Measurements from ENCODE around the gene VWA5B2.
A peak's percentile ranks its signal among the peaks of the same experiment; 100 is the strongest.

VWA5B2 gene

DNA sequence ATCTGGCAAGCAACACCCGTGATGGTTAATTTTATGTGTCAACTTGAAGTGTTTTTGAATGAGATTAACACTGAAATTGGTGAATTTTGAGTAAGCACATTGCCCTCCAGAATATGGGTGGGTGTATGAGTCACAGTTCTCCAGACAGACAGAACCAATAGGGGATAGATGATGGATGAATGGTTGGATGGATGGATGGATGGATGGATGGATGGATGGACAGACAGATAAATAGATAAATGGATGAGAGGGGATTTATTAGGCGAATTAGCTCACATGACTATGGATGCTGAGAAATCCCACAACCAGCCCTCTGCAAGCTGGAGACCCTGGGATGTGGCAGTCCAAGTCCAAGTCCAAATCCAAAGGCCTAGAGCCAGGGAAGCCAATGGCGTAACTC is 5.4 kb upstream of the VWA5B2 start:
- DNase-seq (ENCODE audit: low read depth): no peak

DNA sequence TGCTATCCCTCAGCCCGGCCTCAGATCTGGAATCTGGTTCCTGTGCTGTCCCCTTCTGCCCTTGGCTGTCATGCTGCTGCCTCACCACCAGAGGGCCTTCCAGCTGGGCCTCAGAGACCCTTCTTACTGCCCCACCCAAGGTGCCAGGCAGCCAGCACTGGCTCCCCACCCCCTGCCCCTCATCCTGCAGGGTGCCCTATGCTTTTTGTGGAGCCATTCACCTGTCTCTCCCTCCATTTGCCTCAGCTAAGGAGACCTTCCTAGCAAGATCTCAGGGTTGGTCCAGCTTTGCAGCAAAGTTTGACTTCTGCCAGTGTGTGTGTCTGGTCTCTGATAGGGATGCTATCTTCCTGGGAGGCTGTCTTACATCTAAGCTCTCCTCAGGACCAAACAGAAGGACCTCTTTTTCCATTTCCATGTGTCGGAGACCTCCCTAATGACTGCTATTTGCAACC is 1.9 kb upstream of the VWA5B2 start:
- DNase-seq (ENCODE audit: low read depth): no peak

DNA sequence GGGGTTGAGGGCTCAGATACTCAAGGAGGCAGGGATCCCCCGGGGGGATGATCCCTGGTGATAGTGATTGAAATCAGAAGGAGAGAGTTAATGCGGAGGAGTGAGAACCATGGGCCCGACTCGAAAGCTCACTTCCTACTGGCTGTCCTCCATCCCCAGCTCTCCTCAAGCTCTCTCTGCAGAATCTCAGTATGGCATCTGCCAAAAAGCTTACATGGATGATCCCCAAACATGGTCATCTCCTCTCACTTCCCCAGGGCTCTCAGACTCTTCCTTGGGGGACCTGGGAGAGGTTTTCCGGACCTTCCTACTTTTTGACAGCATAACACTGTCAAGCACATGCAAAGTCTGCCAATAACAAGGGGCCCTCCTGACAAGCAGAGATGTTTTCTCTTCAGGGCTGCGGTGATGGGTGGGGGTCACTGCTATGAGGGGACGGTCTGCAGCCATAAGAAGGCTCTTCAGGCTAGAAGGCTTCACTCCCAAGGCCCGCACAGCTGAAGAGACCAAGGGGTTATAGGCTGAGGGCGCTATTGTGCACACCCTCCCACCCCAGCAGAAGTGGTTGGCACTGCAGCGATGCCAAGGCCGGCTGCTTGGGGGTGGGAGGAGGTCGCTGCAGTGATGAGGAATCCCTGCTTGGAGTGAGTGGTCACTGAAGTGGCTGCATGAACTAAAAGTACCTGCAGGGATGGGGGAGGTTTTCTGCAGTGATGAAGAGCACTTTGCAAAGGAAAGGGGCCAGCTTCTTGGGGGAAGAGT is 828 bp upstream of the VWA5B2 start:
- no peak for DNase-seq (ENCODE audit: low read depth)

DNA sequence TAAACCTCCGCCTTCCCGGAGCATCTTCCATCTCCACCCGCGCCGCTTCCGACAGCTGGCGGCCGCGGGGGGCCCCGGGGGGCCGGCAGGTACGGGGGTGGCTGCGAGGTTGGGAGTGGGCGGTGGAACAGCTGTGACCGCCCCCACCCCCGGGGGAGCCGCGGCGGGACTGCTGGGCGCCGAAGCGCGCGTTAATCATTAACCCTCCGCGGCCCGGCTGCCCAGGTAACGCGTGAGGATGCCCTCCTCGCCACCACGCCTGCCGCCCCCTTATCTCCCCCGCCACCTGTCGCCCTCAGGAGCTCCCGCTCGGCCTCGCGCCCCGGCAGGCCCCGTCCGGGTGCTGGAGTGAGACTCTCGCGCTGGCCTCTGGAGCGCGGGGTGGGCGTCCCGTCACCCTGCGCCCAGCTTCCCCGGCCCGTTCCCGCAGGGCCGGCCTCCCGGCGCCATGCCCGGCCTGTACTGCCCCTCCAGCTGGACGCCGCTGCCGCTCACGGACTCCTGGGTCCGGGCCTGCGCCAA is 757 bp downstream of the VWA5B2 start:
- DNase-seq (ENCODE audit: low read depth): no peak

DNA sequence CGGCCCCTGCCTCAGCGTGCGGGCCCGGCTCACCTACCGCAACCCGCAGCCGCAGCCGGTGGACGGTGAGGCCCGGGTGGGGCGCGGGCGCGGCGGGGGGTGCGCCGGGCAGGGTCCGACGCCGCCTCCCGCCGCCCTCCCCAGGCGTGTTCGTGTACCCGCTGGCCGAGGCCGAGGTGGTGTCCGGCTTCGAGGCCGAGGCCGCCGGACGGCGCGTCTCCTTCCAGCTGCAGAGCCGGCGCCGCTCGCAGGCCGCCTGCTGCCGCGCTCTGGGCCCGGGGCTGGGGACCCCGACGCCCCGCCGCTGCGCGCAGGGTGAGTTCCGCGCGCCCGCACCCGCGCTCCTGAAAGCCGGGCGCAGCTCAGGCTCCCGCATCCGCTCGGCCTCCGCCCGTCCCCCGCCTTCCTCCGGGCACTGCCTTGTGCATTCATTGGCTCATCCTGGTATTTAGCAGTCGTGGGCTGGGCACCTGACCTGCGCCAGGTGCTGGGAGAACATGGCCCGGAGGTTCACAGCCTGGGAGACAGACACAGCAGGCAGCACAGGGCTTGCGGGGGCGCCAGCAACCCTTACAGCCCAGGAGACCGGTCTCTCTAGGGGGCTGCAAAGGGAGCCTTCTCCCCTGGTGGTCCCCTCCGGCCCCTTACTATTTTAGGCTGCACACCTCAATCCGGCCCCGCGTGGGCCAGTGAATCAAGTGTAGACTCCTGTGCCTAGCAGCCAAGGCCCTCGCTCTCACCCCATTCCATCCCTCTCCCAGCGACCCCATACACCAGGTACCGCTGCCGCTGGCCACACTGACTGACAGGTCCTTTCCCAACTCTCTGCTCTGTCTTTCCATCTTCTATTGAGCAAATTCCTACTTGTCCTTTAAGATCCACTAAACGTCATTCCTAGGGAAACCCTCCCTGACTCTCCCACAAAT is 1.5 kb downstream of the VWA5B2 start:
- no peak for DNase-seq (ENCODE audit: low read depth)

DNA sequence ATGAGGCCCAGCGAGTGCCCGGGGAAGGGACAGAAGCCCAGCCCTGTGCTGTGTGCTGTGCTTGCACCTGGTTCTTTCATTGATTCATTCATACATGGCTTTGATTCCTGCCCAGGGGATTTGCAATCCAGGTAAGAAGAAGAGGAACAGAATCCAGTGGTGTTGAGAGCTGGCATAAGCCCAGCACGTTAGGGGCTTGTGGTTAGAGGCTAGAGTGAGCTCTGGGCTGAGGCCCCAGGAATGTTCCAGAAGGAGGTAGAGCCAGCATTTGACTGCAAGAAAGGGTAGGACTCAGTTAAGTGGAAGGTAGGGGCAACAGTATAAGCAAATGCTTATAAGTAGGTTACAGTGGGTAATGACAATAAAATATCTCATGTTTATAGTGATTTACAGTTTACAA is 2.3 kb downstream of the VWA5B2 start:
- DNase-seq (ENCODE audit: low read depth): no peak

DNA sequence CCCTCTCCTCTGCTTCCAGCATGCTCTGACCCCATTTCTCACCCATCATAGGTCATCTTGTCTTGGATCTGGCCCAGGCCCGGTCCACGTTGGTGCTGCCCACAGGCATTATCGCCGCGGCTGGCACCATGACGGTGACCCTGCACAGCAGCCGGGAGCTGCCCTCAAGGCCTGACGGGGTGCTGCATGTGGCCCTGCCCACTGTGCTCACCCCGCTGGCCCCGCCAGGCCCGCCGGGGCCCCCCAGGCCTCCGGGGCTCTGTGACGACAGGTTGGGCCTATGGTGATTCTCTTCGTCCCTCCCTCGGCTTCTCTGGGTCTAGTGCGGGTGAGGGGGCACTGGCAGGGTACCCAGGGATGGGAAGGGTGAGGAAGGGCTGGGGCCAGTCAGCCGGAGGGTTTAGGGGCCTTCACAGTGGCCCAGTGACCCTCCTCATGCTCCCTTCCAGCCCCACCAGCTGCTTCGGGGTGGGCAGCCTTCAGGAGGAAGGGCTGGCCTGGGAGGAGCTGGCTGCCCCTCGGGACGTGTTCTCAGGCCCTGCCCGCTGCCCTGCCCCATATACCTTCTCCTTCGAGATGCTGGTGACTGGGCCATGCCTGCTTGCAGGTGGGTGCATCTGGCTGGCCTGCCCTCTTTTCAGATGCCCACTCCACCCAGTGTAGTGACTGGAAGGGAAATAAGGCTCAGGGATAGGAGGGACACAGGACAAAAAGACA is 3.9 kb downstream of the VWA5B2 start:
- DNase-seq (ENCODE audit: low read depth): no peak

DNA sequence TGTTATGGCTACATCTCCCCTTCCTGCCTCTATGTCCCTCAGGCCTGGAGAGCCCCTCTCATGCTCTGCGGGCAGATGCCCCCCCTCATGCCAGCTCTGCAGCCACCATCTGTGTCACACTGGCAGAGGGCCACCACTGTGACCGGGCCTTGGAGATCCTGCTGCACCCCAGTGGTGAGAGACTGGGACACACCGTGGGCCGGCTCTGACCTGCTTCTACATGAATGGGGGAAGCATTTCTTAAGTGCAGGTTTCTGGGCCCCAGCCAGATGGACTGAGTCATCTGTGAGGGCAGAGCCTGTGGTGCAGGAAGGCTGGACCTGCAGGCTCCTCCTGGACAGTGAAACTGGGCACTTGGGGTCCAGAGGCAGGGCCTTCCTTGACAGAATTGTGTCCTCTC is 4.8 kb downstream of the VWA5B2 start:
- DNase-seq (ENCODE audit: low read depth): peak; percentile 38

DNA sequence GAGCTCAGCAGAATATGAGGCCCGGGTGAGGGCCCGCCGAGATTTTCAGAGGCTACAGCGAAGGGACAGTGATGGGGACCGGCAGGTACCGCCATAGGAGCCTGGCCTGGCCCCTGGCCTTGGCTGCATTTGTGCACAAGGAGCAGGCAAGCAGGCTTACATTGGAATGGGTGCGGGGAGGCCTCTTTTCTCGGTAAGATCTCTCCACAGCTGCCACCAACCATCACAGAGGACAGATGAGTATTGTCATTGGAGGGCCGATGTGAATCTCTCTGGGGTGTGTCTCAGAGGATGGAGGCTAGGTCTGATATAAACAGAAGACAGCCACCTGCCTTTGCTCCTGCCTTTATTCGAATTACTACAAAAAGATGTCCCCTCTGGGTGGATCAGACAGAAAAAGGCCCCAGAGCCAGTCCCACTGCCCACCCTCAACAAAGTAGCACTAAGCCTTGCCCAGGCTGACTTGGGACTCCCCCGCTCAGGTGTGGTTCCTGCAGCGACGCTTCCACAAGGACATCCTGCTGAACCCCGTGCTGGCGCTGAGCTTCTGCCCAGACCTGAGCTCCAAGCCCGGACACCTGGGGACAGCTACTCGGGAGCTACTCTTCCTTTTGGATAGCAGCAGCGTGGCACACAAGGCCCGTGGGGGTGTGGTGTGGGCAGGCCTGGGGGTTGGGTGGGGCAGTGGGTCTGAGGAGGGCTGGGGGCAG is 5.4 kb downstream of the VWA5B2 start:
- no peak for DNase-seq (ENCODE audit: low read depth)

DNA sequence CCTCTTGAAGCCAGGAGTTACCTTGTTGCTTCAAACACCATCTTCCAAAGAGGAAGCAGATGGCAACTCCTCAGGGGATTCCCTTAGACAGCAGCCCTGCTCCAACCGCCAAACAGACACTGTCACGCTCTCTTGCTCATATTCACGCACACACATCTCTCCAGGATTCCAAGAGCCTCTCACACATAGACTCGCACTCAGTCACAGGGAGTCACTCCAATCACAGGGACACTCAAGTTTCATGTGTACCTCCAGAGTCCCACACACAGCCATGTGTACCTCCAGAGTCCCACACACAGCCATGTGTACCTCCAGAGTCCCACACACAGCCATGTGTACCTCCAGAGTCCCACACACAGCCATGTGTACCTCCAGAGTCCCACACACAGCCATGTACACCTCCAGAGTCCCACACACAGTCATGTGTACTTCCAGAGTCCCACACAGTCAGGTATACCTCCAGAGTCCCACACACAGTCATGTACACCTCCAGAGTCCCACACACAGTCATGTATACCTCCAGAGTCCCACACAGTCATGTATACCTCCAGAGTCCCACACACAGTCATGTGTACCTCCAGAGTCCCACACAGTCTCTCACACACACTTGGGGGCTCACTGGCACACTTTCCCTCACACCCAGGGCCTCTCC is 6.1 kb downstream of the VWA5B2 start:
- DNase-seq (ENCODE audit: low read depth): no peak

DNA sequence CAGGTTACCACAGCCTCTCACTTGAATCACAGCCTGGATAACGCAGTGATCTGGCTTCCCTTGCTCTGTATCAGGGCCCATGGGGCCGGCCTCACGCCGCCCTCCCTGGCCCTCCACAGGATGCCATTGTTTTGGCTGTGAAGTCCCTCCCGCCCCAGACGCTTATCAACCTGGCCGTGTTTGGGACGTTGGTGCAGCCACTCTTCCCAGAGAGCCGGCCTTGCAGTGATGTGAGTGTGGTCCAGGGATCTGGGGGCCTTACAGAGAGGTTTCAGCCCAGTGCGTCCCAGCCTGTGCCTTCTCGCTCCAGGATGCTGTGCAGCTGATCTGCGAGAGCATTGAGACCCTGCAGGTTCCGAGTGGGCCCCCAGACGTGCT is 6.6 kb downstream of the VWA5B2 start:
- DNase-seq (ENCODE audit: low read depth): no peak

DNA sequence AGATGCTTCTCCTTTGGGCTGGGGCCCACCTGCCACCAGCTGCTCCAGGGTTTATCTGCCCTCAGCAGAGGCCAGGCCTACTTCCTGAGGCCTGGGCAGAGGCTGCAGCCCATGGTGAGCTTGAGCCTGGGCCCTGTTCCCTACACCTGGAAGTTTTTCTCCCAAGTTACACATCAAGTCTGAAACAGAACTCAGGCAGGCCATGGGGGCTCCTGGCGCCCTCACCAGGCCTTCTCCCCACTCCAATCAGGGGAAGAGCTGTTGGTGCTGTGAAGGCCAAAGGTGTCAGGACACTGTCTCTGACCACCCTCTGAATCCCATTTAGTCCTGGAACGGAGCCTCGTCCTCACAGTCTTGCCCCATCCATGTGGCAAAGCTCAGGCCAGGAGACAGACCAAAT is 7.3 kb downstream of the VWA5B2 start:
- DNase-seq (ENCODE audit: low read depth): no peak

DNA sequence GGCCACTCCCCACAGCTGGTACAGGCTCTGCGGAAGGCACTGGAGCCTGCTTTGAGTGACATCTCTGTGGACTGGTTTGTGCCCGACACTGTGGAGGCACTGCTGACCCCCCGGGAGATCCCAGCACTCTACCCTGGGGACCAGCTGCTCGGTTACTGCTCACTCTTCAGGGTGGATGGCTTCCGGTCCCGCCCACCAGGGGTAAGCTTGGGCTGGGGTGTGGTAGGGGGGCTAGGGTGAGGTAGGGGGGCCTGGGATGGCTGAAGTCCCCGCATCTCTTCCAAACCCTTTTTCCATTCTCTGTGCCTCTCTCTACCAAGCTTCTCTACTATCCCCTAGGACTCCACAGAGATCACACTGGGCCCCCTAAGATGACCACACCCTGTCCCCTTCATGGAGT is 7.8 kb downstream of the VWA5B2 start:
- no peak for DNase-seq (ENCODE audit: low read depth)

DNA sequence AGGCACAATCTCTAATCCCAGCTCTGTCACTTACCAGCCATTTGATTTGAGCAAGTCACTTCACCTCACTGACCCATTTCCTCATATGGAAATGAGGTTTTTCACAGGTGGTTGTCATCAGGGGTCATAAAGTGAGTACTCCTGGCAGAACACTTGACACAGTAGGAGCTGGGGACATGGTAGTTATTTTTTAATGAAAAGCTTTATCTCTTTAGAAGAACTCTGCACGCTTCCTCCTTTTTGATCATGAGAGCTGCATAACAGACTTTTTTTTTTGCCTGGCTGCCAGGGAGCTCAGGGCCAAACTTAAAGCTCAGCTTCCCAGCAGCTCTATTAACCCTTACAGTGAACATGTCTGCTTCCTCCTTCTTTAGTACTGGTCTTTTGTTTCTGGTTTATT is 8.4 kb downstream of the VWA5B2 start:
- DNase-seq (ENCODE audit: low read depth): no peak

DNA sequence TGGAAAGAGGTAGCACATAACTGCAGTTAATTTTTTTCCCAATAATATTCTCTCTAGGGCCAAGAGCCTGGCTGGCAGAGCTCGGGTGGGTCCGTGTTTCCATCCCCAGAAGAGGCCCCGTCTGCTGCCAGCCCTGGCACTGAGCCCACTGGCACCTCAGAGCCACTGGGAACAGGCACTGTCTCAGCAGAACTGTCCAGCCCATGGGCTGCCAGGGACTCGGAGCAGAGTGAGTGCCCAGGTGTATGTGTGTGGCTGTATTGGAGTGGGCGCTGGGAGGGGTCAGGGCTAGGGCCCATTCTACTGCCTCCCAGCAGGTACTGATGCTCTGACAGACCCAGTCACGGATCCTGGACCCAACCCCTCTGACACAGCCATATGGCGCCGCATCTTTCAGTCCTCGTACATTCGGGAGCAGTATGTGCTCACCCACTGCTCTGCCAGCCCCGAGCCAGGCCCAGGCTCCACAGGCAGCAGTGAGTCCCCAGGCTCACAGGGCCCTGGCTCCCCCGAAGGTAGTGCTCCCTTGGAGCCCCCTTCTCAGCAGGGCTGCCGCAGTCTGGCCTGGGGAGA is 8.9 kb downstream of the VWA5B2 start:
- no peak for DNase-seq (ENCODE audit: low read depth)

DNA sequence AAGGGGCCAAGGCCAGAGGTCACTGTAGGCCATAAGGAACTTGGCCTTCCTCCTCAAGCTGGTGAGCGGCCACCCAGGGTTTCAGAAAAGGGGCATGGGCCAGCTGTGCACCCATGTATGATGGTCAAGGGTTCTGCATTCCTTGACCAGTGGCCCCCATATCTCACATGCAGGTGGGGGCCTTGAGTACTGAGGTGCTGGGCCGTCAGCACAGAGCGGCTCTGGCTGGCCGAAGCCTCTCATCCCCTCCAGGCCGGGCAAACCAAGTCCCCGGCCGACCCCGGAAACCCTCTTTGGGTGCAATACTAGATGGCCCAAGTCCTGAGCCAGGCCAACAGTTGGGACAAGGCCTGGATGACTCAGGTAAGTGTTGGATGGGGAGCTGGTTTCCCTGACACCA is 9.8 kb downstream of the VWA5B2 start:
- DNase-seq (ENCODE audit: low read depth): no peak

DNA sequence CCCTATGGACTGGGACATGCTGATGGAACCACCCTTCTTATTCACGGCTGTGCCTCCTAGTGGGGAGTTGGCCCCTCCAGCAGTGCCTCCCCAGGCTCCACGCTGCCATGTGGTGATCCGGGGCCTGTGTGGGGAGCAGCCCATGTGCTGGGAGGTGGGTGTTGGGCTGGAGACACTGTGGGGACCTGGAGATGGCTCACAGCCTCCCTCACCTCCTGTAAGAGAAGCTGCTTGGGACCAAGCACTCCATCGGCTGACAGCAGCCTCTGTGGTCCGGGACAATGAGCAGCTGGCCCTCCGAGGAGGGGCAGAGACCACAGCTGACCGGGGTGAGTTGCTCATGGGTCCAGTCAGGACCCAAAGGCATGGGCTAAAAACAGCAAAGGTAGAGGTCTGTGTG is 10.3 kb downstream of the VWA5B2 start:
- no peak for DNase-seq (ENCODE audit: low read depth)

DNA sequence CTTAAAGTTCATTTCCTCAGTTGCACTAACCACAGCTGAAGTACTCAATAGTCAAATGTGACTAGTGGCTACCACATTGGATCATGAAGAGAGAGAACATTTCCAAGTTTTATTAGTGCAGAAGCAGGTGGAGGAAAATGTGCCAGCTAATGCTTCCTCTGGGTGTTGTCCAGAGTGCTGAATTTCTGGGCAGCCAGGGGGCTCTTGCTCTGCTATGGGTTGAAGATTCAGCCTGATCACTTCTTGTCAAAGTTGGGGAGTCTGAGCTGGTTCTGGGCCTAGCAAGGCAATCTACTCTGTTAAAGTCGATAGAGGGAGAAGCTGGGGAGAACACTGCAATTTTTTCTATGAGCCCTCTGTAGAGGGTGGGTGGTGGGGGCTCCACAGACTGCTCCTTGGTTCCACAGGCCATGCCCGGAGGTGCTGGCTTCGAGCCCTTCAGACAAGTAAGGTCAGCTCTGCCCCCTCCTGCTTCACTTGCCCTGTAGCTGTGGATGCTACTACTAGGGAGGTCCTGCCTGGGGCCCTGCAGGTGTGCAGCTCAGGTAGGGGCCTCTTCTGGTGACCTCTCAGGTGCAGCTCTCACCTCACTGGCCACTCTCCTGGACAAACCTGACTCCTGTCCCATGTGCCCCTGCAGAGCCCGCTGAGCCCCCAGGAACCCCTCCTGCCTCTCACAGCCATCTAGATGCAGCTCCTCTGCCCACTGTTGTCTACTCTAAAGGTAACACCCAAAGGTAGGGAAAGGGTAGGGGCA is 11.2 kb downstream of the VWA5B2 start:
- DNase-seq (ENCODE audit: low read depth): no peak

DNA sequence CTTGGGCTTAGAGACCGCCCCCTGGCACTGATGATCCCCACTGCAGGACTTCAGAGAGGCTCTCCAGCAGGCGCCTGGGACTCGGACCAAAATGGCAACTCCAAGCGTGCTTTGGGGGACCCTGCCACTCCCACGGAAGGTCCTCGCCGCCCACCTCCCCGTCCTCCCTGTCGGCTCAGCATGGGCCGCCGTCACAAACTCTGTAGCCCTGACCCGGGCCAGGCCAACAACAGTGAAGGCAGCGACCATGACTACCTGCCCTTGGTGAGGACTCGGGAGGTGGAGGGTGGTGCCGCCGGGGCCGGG is 11.7 kb downstream of the VWA5B2 start:
- DNase-seq (ENCODE audit: low read depth): no peak

Measured in fibroblast of gingiva (primary cell).